Hematopoietic multipotent progenitor cell treated with erythropoietin and hydrocortisone succinate and interleukin-3 and kit ligand, for 17 days (in vitro differentiated cells): ENCODE data around the gene CTNND2.
"Not testable (repeated sequence)": the region's sequence is repeated elsewhere in the genome, so short reads cannot be mapped to it uniquely, and the experiment has no call there.

Experiments used
- DNase-seq: peaks from one replicate; pipeline ENCODE4 v3.0.0-alpha.2; 2015; ENCODE audit warnings: low spot score

The CTNND2 gene

GRCh38 chr5:11452852-11453251 lies 451.4 kb downstream of the CTNND2 start:
- DNase-seq, result no peak

GRCh38 chr5:11449966-11450365 lies 454.3 kb downstream of the CTNND2 start:
- DNase-seq, result no peak

- DNase-seq, result no peak
These were observed 455.0 kb downstream of the CTNND2 start for GRCh38 chr5:11449217-11449616.

- DNase-seq, result no peak
These were observed 460.4 kb downstream of the CTNND2 start for GRCh38 chr5:11443831-11444230.

- no peak for DNase-seq
These were observed 472.1 kb downstream of the CTNND2 start for GRCh38 chr5:11432116-11432515.

- DNase-seq, result no peak
These were observed 475.0 kb downstream of the CTNND2 start for GRCh38 chr5:11429254-11429653.

GRCh38 chr5:11427569-11427968 lies 476.7 kb downstream of the CTNND2 start:
- no peak for DNase-seq

- no peak for DNase-seq
These were observed 477.8 kb downstream of the CTNND2 start for GRCh38 chr5:11426442-11426841.

GRCh38 chr5:11422342-11422741 lies 481.9 kb downstream of the CTNND2 start:
- DNase-seq, result no peak

GRCh38 chr5:11420969-11421368 lies 483.3 kb downstream of the CTNND2 start:
- no peak for DNase-seq

GRCh38 chr5:11415751-11416150 lies 488.5 kb downstream of the CTNND2 start:
- DNase-seq, result no peak

- DNase-seq, result not testable (repeated sequence)
These were observed 489.5 kb downstream of the CTNND2 start for GRCh38 chr5:11414732-11415131.

GRCh38 chr5:11411621-11412020 lies 492.6 kb downstream of the CTNND2 start:
- no peak for DNase-seq

- DNase-seq, result no peak
These were observed 496.6 kb downstream of the CTNND2 start for GRCh38 chr5:11407556-11408145.

- no peak for DNase-seq
These were observed 503.9 kb downstream of the CTNND2 start for GRCh38 chr5:11400316-11400715.

- no peak for DNase-seq
These were observed 505.5 kb downstream of the CTNND2 start for GRCh38 chr5:11398728-11399127.

- no peak for DNase-seq
These were observed 506.7 kb downstream of the CTNND2 start for GRCh38 chr5:11397549-11397948.

- DNase-seq, result no peak
These were observed 507.3 kb downstream of the CTNND2 start for GRCh38 chr5:11396917-11397316.

- DNase-seq, result no peak
These were observed 509.3 kb downstream of the CTNND2 start for GRCh38 chr5:11394933-11395332.

- DNase-seq, result no peak
These were observed 513.9 kb downstream of the CTNND2 start for GRCh38 chr5:11390291-11390767.

GRCh38 chr5:11387382-11387781 lies 516.9 kb downstream of the CTNND2 start:
- no peak for DNase-seq

- no peak for DNase-seq
These were observed 517.8 kb downstream of the CTNND2 start for GRCh38 chr5:11386398-11386797.

- no peak for DNase-seq
These were observed 518.3 kb downstream of the CTNND2 start for GRCh38 chr5:11385901-11386293.

GRCh38 chr5:11385251-11385900 lies 518.9 kb downstream of the CTNND2 start:
- DNase-seq, result no peak
